Measurements from ENCODE around the gene SIGLEC11. TPM values are rescaled to one million over a fixed set of nuclear protein-coding genes. Genes with fewer than 3 reads are reported as not detected.
A peak's percentile ranks its signal among the peaks of the same experiment; 100 is the strongest.
"Not testable (repeated sequence)": the region's sequence is repeated elsewhere in the genome, so short reads cannot be mapped to it uniquely, and the experiment has no call there.

SIGLEC11 gene
- polyA plus RNA-seq, 6 donors from 2014 or later: not detected

DNA sequence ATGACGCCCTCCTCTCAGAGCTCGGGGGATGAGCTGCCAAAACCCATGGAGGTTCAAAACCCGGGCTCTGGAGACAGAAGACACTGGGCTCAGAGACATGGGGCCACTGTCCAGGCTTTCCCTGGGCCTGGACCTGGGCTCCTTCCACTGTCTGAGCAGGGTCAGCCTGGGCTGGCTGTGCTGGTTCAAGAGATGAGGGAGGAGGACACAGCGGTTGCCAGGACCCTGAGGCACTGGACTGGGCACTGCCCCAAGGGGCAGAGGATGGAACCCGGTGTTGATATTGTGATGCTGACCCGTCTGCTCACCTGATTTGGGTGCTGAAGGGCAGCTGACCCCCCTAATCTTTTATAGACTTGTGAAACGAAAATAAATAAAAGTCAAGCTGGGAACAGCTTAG, 14.1 kb upstream of the SIGLEC11 start:
- peaks cover 0 to 5% (median 3%) of the 10 kb centered on the region in 3 donors for H3K4me1 Mint-ChIP-seq
- H3K27ac Mint-ChIP-seq: no peak overlapping the region
- H3K4me3 Mint-ChIP-seq: no peak overlapping the region
- peaks cover 4 to 20% of the 10 kb centered on the region in 2 donors for H3K36me3 Mint-ChIP-seq
- H3K9me3 Mint-ChIP-seq: no peaks in the 10 kb centered on the region
- ATAC-seq (ENCODE audit: low read depth in 2 of 2) (no peak), DNase-seq (no peak)
- no peaks in the 10 kb centered on the region for H3K27me3 Mint-ChIP-seq

DNA sequence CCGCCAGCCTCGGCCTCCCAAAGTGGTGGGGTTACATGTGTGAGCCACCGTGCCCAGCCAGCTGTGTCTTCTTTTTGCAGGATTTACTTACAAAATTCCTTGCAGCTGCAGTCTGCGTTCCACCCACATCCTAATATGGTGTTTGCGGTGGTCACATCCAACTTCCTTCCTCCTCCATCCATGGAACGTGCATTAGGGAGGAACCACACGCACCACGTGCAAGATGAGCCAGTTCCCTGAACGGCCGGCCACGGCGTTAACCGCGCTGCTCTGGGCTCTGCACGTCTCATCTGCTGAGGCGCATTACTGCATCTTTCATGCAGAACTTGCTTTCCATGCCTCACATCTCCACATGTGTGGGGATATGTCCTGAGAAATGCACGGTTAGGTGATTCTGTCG, 13.0 kb upstream of the SIGLEC11 start:
- DNase-seq (no peak), ATAC-seq (ENCODE audit: low read depth in 2 of 2) (no peak)
- Mint-ChIP-seq H3K4me3 (no peak overlapping the region), H3K27ac (peak overlapping the region in 1 of 6 donors; percentile 37), H3K9me3 (no peaks in the 10 kb centered on the region), H3K36me3 (peaks cover 4 to 20% of the 10 kb centered on the region in 2 donors), H3K4me1 (peaks cover 0 to 5% (median 3%) of the 10 kb centered on the region in 3 donors), H3K27me3 (peaks cover 0 to 2% (median 0%) of the 10 kb centered on the region in 3 donors)

- Mint-ChIP-seq H3K4me1 (peaks cover 0 to 5% (median 3%) of the 10 kb centered on the region in 3 donors), H3K27ac (no peak overlapping the region), H3K27me3 (peaks cover 0 to 10% (median 6%) of the 10 kb centered on the region in 3 donors), H3K36me3 (peaks cover 4 to 20% of the 10 kb centered on the region in 2 donors), H3K4me3 (no peak overlapping the region), H3K9me3 (no peaks in the 10 kb centered on the region)
- DNase-seq (no peak), ATAC-seq (ENCODE audit: low read depth in 2 of 2) (no peak)
Measured at GRCh38 chr19:49972841-49973240, 11.9 kb upstream of the SIGLEC11 start.

DNA sequence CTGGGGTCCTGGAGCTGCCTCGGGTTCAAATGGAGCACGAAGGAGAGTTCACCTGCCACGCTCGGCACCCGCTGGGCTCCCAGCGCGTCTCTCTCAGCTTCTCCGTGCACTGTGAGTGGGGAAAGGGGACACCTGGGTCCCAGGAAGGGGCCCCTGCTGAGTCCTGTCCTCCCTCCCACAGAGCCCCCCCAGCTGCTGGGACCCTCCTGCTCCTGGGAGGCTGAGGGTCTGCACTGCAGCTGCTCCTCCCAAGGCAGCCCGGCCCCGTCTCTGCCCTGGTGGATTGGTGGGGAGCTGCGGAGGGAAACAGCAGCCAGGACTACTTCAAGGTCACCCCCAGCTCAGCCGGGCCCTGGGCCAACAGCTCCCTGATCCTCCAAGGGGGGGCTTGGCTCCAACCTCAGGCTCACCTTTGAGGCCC, 11.0 kb upstream of the SIGLEC11 start:
- H3K27me3 Mint-ChIP-seq: peaks cover 0 to 10% (median 6%) of the 10 kb centered on the region in 3 donors
- H3K36me3 Mint-ChIP-seq: peaks cover 4 to 16% of the 10 kb centered on the region in 2 donors
- H3K27ac Mint-ChIP-seq: no peak overlapping the region
- no peaks in the 10 kb centered on the region for H3K9me3 Mint-ChIP-seq
- H3K4me1 Mint-ChIP-seq: peaks cover 0 to 5% (median 3%) of the 10 kb centered on the region in 3 donors
- DNase-seq: no peak
- no peak for ATAC-seq (ENCODE audit: low read depth in 2 of 2)
- H3K4me3 Mint-ChIP-seq: no peak overlapping the region

GRCh38 chr19:49969355-49969754, 8.4 kb upstream of the SIGLEC11 start:
- H3K9me3 Mint-ChIP-seq; H3K27ac Mint-ChIP-seq; H3K4me3 Mint-ChIP-seq; H3K36me3 Mint-ChIP-seq; ATAC-seq (ENCODE audit: low read depth in 2 of 2); DNase-seq: not testable (repeated sequence)
- H3K27me3 Mint-ChIP-seq: peaks cover 0 to 16% (median 6%) of the 10 kb centered on the region in 3 donors
- H3K4me1 Mint-ChIP-seq: peaks cover 3 to 14% (median 6%) of the 10 kb centered on the region in 3 donors

GRCh38 chr19:49968279-49968922, 7.4 kb upstream of the SIGLEC11 start:
- H3K9me3 Mint-ChIP-seq: peaks cover 0 to 7% (median 3%) of the 10 kb centered on the region in 7 donors
- H3K27ac Mint-ChIP-seq: no peak overlapping the region
- ATAC-seq (ENCODE audit: low read depth in 2 of 2) (no peak), DNase-seq (no peak)
- H3K4me3 Mint-ChIP-seq: no peak overlapping the region
- peaks cover 0 to 16% (median 8%) of the 10 kb centered on the region in 3 donors for H3K27me3 Mint-ChIP-seq
- peaks cover 0 to 14% (median 6%) of the 10 kb centered on the region in 3 donors for H3K4me1 Mint-ChIP-seq
- peaks cover 0 to 3% of the 10 kb centered on the region in 2 donors for H3K36me3 Mint-ChIP-seq

GRCh38 chr19:49959892-49960291, 1.1 kb downstream of the SIGLEC11 start:
- not testable (repeated sequence) for ATAC-seq (ENCODE audit: low read depth in 2 of 2); H3K36me3 Mint-ChIP-seq; H3K9me3 Mint-ChIP-seq; H3K4me1 Mint-ChIP-seq; H3K27ac Mint-ChIP-seq; H3K4me3 Mint-ChIP-seq; DNase-seq
- H3K27me3 Mint-ChIP-seq: peaks cover 0 to 18% (median 10%) of the 10 kb centered on the region in 3 donors

DNA sequence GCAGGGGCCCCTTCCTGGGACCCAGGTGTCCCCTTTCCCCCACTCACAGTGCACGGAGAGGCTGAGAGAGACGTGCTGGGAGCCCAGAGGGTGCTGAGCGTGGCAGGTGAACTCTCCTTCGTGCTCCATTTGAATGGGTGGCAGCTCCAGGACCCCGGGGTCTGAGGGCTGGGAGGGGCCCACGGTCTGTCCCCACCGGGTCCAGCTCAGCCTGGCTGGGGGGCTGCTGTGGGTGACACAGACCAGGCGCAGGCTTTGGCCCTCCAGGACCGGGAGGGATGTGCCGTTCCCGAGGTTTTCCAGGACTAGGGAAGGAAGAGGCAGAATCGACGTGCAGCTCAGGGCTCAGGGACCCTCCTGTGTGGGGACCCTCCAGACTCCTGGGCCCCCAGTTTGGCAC, 2.4 kb downstream of the SIGLEC11 start:
- ATAC-seq (ENCODE audit: low read depth in 2 of 2): not testable (repeated sequence)

DNA sequence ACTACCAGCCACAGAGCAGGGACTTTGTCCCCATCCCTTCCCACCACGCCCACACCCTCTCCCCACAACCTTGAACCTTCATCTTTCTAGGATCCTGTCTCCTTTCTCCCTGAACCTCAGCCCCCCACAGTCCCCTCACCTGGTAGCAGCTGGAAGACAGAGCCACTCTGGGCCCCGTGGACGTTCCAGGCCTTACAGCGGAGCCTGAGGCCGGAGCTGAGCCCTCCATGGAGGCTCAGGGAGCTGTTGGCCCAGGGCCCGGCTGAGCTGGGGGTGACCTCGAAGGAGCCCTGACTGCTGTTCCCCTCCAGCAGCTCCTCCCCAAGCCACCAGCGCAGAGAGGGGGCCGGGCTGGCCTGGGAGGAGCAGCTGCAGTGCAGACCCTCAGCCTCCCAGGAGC, 2.8 kb downstream of the SIGLEC11 start:
- not testable (repeated sequence) for DNase-seq; H3K4me3 Mint-ChIP-seq; H3K9me3 Mint-ChIP-seq; H3K27ac Mint-ChIP-seq; ATAC-seq (ENCODE audit: low read depth in 2 of 2); H3K36me3 Mint-ChIP-seq
- Mint-ChIP-seq H3K27me3 (peaks cover 10 to 36% (median 18%) of the 10 kb centered on the region in 3 donors), H3K4me1 (peaks cover 5 to 14% (median 11%) of the 10 kb centered on the region in 3 donors)

More for the DNA sequence above, 2.4 kb downstream of the SIGLEC11 start:
- peaks cover 9 to 31% (median 18%) of the 10 kb centered on the region in 3 donors for H3K27me3 Mint-ChIP-seq
- H3K27ac Mint-ChIP-seq, H3K4me1 Mint-ChIP-seq, H3K4me3 Mint-ChIP-seq, H3K9me3 Mint-ChIP-seq, H3K36me3 Mint-ChIP-seq, DNase-seq: not testable (repeated sequence)

- peaks cover 0 to 1% (median 0%) of the 10 kb centered on the region in 7 donors for H3K9me3 Mint-ChIP-seq
- ATAC-seq (ENCODE audit: low read depth in 2 of 2): no peak
- H3K27ac Mint-ChIP-seq: no peak overlapping the region
- peaks cover 5 to 17% (median 11%) of the 10 kb centered on the region in 3 donors for H3K4me1 Mint-ChIP-seq
- DNase-seq: no peak
- no peaks in the 10 kb centered on the region for H3K36me3 Mint-ChIP-seq
- peaks cover 10 to 43% (median 18%) of the 10 kb centered on the region in 3 donors for H3K27me3 Mint-ChIP-seq
- H3K4me3 Mint-ChIP-seq: no peak overlapping the region
Measured at GRCh38 chr19:49957262-49957915, 3.6 kb downstream of the SIGLEC11 start.

- Mint-ChIP-seq H3K9me3 (peaks cover 0 to 1% (median 0%) of the 10 kb centered on the region in 7 donors), H3K4me1 (peaks cover 5 to 17% (median 11%) of the 10 kb centered on the region in 3 donors), H3K36me3 (no peaks in the 10 kb centered on the region), H3K27ac (no peak overlapping the region), H3K4me3 (no peak overlapping the region), H3K27me3 (peaks cover 17 to 53% (median 22%) of the 10 kb centered on the region in 3 donors)
- DNase-seq (no peak), ATAC-seq (ENCODE audit: low read depth in 2 of 2) (no peak)
Measured at GRCh38 chr19:49956115-49956495, 4.9 kb downstream of the SIGLEC11 start.

DNA sequence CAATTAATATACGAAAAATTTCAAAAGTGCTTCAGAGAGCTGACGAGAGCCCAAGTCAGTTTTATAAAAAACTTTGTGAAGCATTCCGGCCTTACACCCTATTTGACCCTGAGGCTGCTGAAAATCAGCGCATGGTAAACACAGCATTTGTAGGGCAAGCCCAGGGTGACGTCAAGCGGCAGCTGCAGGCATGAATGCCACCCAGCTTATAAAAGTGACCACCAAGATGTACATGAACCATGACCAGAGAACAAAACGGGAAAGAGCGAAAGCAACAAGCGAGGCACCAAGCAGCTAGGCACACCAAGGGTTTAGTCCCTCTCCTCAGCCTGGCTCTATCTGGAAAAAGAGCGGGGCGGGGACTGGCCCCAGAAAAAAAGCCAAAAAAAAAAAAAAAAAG, 6.0 kb downstream of the SIGLEC11 start:
- no peak overlapping the region for H3K27ac Mint-ChIP-seq
- H3K4me1 Mint-ChIP-seq: peaks cover 9 to 17% (median 11%) of the 10 kb centered on the region in 3 donors

DNA sequence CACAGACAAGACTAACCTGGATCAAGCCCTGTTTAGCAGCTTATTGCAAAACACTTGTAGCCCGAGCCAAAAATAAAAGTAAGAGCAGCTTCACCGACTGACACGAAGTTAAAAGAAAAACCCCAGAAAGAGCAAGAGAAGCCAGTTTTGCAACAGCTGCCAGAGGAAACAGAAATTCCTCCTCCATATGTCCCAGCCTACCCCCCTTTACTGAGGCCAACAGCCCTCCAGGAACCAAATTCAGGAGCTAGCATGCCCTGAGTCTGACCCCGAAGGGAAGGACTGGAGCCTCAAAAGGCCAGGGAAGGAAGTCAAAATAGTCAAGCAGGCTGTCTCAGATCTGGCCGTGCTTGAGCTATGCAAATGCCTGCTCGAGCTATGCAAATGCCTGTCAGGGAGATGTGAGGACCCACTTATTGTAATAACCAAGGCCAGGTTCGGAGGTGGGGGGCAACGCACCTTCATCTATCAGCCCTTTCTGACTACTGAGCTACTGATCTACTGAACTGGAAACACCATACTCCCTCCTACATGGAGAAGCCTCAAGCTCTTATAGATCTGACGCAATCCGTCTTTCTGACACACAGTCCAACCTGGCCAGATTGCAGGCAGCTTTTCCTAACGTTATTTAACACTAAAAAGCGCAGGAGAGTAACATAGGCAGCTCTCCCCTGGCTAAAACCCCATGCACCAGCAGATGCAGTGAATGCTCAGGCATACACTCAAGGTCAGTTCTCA, 6.7 kb downstream of the SIGLEC11 start:
- DNase-seq (no peak), ATAC-seq (ENCODE audit: low read depth in 2 of 2) (no peak)
- Mint-ChIP-seq H3K27ac (no peak overlapping the region), H3K9me3 (peaks cover 0 to 1% (median 0%) of the 10 kb centered on the region in 7 donors), H3K4me1 (peaks cover 9 to 17% (median 11%) of the 10 kb centered on the region in 3 donors), H3K36me3 (no peaks in the 10 kb centered on the region), H3K27me3 (peaks cover 30 to 66% (median 31%) of the 10 kb centered on the region in 3 donors), H3K4me3 (peak overlapping the region in 1 of 8 donors; percentile 17)

More for the DNA sequence above, 6.0 kb downstream of the SIGLEC11 start:
- no peak for DNase-seq
- ATAC-seq (ENCODE audit: low read depth in 2 of 2): no peak
- Mint-ChIP-seq H3K9me3 (peaks cover 0 to 1% (median 0%) of the 10 kb centered on the region in 7 donors), H3K36me3 (no peaks in the 10 kb centered on the region), H3K4me3 (no peak overlapping the region), H3K27me3 (peaks cover 28 to 63% (median 30%) of the 10 kb centered on the region in 3 donors)

Data from naive B cell (primary cell).